ENCODE measurements around the gene ZNF391.

The ZNF391 gene

GRCh38 chr6:27426045-27426620 is 37.6 kb downstream of the ZNF391 start:
- H3K27ac ChIP-seq, result no peak overlapping the region
- no peak for TF ChIP-seq CTCF (conservative IDR thresholded peaks at IDR 0.05)

GRCh38 chr6:27428502-27428901 is 39.9 kb downstream of the ZNF391 start:
- TF ChIP-seq CTCF (conservative IDR thresholded peaks at IDR 0.05), result no peak
- H3K27ac ChIP-seq, result no peak overlapping the region

DNA sequence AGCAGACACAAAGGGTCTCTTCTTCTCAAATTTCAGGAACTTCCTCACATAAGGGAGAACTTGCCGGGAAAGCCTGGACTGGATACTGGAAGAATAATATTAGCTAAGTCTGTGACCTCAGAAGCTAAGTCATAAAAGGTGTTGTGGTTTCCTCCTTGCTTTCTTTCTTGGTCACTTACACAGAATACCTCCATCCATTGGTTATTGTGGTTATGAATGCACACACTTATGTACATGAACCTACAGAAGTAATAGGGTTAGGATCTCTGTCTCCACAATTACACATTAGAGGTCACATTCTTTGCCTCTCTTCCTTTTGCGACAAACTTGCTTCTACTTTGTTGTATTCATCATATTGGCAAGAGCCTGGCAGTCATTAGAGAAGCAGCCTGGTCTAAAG is 40.4 kb downstream of the ZNF391 start:
- TF ChIP-seq CTCF (conservative IDR thresholded peaks at IDR 0.05), result no peak
- no peak overlapping the region for H3K27ac ChIP-seq

DNA sequence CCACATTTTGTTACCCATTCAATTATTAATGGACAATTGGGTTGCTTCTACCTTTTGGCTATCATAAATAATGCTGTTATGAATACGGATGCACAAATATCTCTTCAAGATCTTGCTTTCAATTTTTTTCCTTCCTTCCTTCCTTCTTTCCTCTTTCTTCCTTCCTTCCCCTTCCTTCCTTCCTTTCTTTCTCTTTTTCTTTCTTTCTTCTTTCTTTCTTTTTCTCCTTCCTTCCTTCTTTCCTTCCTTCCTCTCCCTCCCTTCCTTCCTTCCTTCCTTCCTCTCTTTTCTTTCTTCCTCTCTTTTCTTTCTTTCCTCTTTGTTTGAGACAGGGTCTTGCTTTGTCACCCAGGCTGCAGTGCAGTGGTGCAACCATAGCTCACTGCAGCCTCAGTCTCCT is 45.2 kb downstream of the ZNF391 start:
- TF ChIP-seq CTCF (conservative IDR thresholded peaks at IDR 0.05), result no peak
- no peak overlapping the region for H3K27ac ChIP-seq

DNA sequence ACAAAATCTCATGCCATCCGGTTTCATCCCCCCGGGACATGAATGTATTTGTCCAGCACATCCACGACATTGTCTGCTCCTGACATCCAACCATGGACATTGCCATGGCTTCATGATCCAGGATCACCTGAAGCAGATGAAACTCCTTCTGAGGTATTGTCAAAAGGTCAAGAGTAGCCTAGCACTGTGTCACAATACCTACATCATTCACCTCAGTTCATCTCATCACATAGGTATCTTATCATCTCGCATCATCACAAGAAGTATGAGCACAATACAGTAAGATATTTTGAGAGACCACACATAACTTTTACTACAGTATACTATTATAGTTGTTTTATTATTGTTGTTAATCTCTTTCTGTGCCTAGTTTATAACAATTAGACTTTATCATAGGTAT is 50.8 kb downstream of the ZNF391 start:
- no peak for TF ChIP-seq CTCF (conservative IDR thresholded peaks at IDR 0.05)
- H3K27ac ChIP-seq, result no peak overlapping the region

- H3K27ac ChIP-seq, result no peak overlapping the region
- TF ChIP-seq CTCF (conservative IDR thresholded peaks at IDR 0.05), result no peak
Observed at GRCh38 chr6:27441001-27441400, 52.4 kb downstream of the ZNF391 start.

- TF ChIP-seq CTCF (conservative IDR thresholded peaks at IDR 0.05), result no peak
- no peak overlapping the region for H3K27ac ChIP-seq
Observed at GRCh38 chr6:27442932-27443331, 54.4 kb downstream of the ZNF391 start.
